HG03280 (cell line): ENCODE data around the gene KLHL21.
"Not testable (repeated sequence)": the region's sequence is repeated elsewhere in the genome, so short reads cannot be mapped to it uniquely, and the experiment has no call there.

Experiments used
- ATAC-seq: cut with Tn5 transposase; IDR thresholded peaks from one replicate; pipeline ENCODE4 v1.9.1; 2021; ENCODE audit warnings: mild to moderate bottlenecking, moderate library complexity; ENCODE audit not compliant: unreplicated experiment

Gene KLHL21

GRCh38 chr1:6600410-6601048 lies 2.1 kb downstream of the KLHL21 start:
- no peak for ATAC-seq

GRCh38 chr1:6599991-6600390 lies 2.7 kb downstream of the KLHL21 start:
- not testable (repeated sequence) for ATAC-seq

GRCh38 chr1:6599141-6599975 lies 3.3 kb downstream of the KLHL21 start:
- no peak for ATAC-seq

GRCh38 chr1:6597777-6598131 lies 4.9 kb downstream of the KLHL21 start:
- ATAC-seq, result no peak

GRCh38 chr1:6596886-6597776 lies 5.5 kb downstream of the KLHL21 start:
- ATAC-seq, result no peak

- ATAC-seq, result no peak
Measured at GRCh38 chr1:6596351-6596750, 6.3 kb downstream of the KLHL21 start.

GRCh38 chr1:6594977-6595740 lies 7.5 kb downstream of the KLHL21 start:
- ATAC-seq, result no peak

- ATAC-seq, result no peak
Measured at GRCh38 chr1:6593810-6594209, 8.9 kb downstream of the KLHL21 start.

- no peak for ATAC-seq
Measured at GRCh38 chr1:6592865-6593593, 9.6 kb downstream of the KLHL21 start.

GRCh38 chr1:6592441-6592840 lies 10.2 kb downstream of the KLHL21 start:
- ATAC-seq, result no peak

GRCh38 chr1:6591644-6592043 lies 11.0 kb downstream of the KLHL21 start:
- no peak for ATAC-seq

GRCh38 chr1:6591222-6591621 lies 11.4 kb downstream of the KLHL21 start:
- no peak for ATAC-seq

GRCh38 chr1:6590046-6590445 lies 12.6 kb downstream of the KLHL21 start:
- ATAC-seq, result no peak

- ATAC-seq, result no peak
Measured at GRCh38 chr1:6588893-6589520, 13.7 kb downstream of the KLHL21 start.

- ATAC-seq, result no peak
Measured at GRCh38 chr1:6588128-6588892, 14.4 kb downstream of the KLHL21 start.

GRCh38 chr1:6587261-6588005 lies 15.2 kb downstream of the KLHL21 start:
- ATAC-seq, result no peak

GRCh38 chr1:6586404-6586816 lies 16.3 kb downstream of the KLHL21 start:
- ATAC-seq, result no peak

- ATAC-seq, result no peak
Measured at GRCh38 chr1:6585841-6586240, 16.8 kb downstream of the KLHL21 start.
